Naive thymus-derived CD4-positive, alpha-beta T cell (primary cell): Measurements from ENCODE around the gene PPP2R1A. TPM values are rescaled to one million over a fixed set of nuclear protein-coding genes. Genes with fewer than 3 reads are reported as not detected.

ENCODE experiments used
- ATAC-seq: fragments of 150-1000 bp; cut with Tn5 transposase; 2 replicates; pipeline ENCODE4 v1.10.0; 2021; ENCODE audit warnings: mild to moderate bottlenecking, moderate library complexity
- CTCF ChIA-PET: fragments of 350-600 bp; sonication (Branson Sonifier 250); formaldehyde crosslinking; loops from one replicate; lab custom pipeline; 2021; ENCODE audit warnings: antibody characterized with exemption; lab: Charles Lee
- POLR2A ChIA-PET: fragments of 350-600 bp; sonication (Branson Sonifier 250); formaldehyde crosslinking; loops from one replicate; lab custom pipeline; 2021; ENCODE audit warnings: antibody characterized with exemption, inconsistent platforms; lab: Charles Lee
- DNase-seq, 9 donors: peaks; one replicate each; pipeline versions ENCODE4 v3.0.0 to v3.0.0-alpha.2; 2020 to 2022; ENCODE audit warnings: mixed read lengths in 1 of 9
- H3K27ac ChIP-seq: one replicate; pipeline ENCODE4 v1.7.0; 2013; ENCODE audit warnings: mild to moderate bottlenecking, low read depth, low read length, moderate library complexity
- H3K27me3 ChIP-seq, 2 donors: one replicate each; pipeline ENCODE4 v1.7.0; 2013; ENCODE audit warnings: low read length in 2 of 2, mild to moderate bottlenecking in 2 of 2, moderate library complexity in 2 of 2; ENCODE audit not compliant: control insufficient read depth in 2 of 2, insufficient read depth in 2 of 2
- H3K36me3 ChIP-seq, 3 experiments: 1 replicate in 2 of 3; 2 replicates in 1 of 3; pipeline ENCODE4 v1.7.0; 2013; ENCODE audit warnings: low read length in 3 of 3, mild to moderate bottlenecking in 3 of 3, moderate library complexity in 1 of 3; ENCODE audit not compliant: insufficient read depth in 3 of 3, control insufficient read depth in 2 of 3
- H3K4me1 ChIP-seq, 2 donors: one replicate each; pipeline ENCODE4 v1.7.0; 2013; ENCODE audit warnings: low read length in 2 of 2, mild to moderate bottlenecking in 2 of 2, moderate library complexity in 1 of 2; ENCODE audit not compliant: control insufficient read depth in 2 of 2, insufficient read depth in 2 of 2
- H3K4me3 ChIP-seq: 2 replicates; pipeline ENCODE4 v1.7.0; 2013; ENCODE audit warnings: mild to moderate bottlenecking, low read length
- H3K9me3 ChIP-seq, 3 experiments: 1 replicate in 2 of 3; 2 replicates in 1 of 3; pipeline ENCODE4 v1.7.0; 2013; ENCODE audit warnings: low read length in 3 of 3; ENCODE audit not compliant: control insufficient read depth in 2 of 3
- H3K27ac Mint-ChIP-seq, 9 donors: one replicate each; pipeline ENCODE4 v1.8.0; 2020 to 2022; ENCODE audit warnings: mixed read lengths in 9 of 9, mild to moderate bottlenecking in 8 of 9, moderate library complexity in 5 of 9, inconsistent platforms in 2 of 9
- H3K27me3 Mint-ChIP-seq, 5 donors: one replicate each; pipeline ENCODE4 v1.8.0; 2021 to 2022; ENCODE audit warnings: mixed read lengths in 5 of 5, mild to moderate bottlenecking in 1 of 5
- H3K36me3 Mint-ChIP-seq, 5 donors: one replicate each; pipeline ENCODE4 v1.8.0; 2020 to 2022; ENCODE audit warnings: mixed read lengths in 5 of 5, mild to moderate bottlenecking in 3 of 5, inconsistent platforms in 1 of 5
- H3K4me1 Mint-ChIP-seq, 7 donors: one replicate each; pipeline ENCODE4 v1.8.0; 2020 to 2022; ENCODE audit warnings: mixed read lengths in 7 of 7, mild to moderate bottlenecking in 3 of 7, inconsistent platforms in 1 of 7
- H3K4me3 Mint-ChIP-seq, 10 donors: one replicate each; pipeline ENCODE4 v1.8.0; 2020 to 2022; ENCODE audit warnings: mild to moderate bottlenecking in 10 of 10, mixed read lengths in 10 of 10, moderate library complexity in 6 of 10, inconsistent platforms in 2 of 10
- H3K9me3 Mint-ChIP-seq, 11 donors: one replicate each; pipeline ENCODE4 v1.8.0; 2020 to 2022; ENCODE audit warnings: mixed read lengths in 11 of 11, mild to moderate bottlenecking in 4 of 11, inconsistent platforms in 1 of 11, moderate library complexity in 1 of 11
- intact Hi-C, 2 donors: fragments of 100-400 bp; cut with micrococcal nuclease; formaldehyde crosslinking; loops; one replicate each; pipeline ENCODE4 v1.15.1; 2023
- polyA plus RNA-seq, 2 donors: library from polyadenylated mRNA; unstranded; fragments of 300-500 nt; fragmentation: Illumina TruSeq; gene quantifications; one replicate each; pipeline ENCODE4 v1.2.3, GENCODE V29; 2021
- total RNA-seq, 6 experiments: library from RNA in 5 of 6; stranded (reverse) in 5 of 6; gene quantifications; 1 replicate in 5 of 6; 2 replicates in 1 of 6; pipeline ENCODE4 v1.2.3 and lab custom pipeline; 2021 to 2026

The PPP2R1A gene
- total and polyA plus RNA-seq, 7 experiments from 2014 or later, result 148 to 215 (median 165) TPM

- no peaks in the 10 kb centered on the region for H3K27me3 ChIP-seq
- peak within 1 kb of the TSS; percentile 94 to 100 (median 96) for H3K4me3 Mint-ChIP-seq
- H3K9me3 ChIP-seq, result peaks cover 0 to 22% (median 9%) of the 10 kb centered on the region in 3 experiments
- H3K36me3 ChIP-seq, result peaks cover 0 to 40% (median 13%) of the 10 kb centered on the region in 3 experiments
- H3K36me3 Mint-ChIP-seq, result peaks cover 28 to 45% (median 44%) of the 10 kb centered on the region in 5 donors
- no peaks in the 10 kb centered on the region for H3K27me3 Mint-ChIP-seq
- H3K9me3 Mint-ChIP-seq, result peaks cover 7 to 55% (median 32%) of the 10 kb centered on the region in 11 donors
- ChIA-PET CTCF (no interaction called here), POLR2A (interaction anchor here (0.8 to 1.6 kb wide), 3 partner anchors 9 to 183 kb away, joined by 3 to 5 read pairs (median 3); partner anchors contain the start of gene ZNF578)
- H3K27ac ChIP-seq, result peak within 1 kb of the TSS; percentile 93
- ATAC-seq (peak; percentile 100), DNase-seq (peak; percentile 94 to 97 (median 96))
- intact Hi-C loops, result loop anchor here (1.0 to 10.0 kb wide), 23 partner anchors 28 to 1064 kb away; partner anchors contain the start of genes ZNF480 (in 2 of the 2), ZNF616 (in 2 of the 2), PPP2R1A (in 1 of the 2) and ZNF160 (in 1 of the 2)
- peak within 1 kb of the TSS; percentile 87 to 97 (median 95) for H3K27ac Mint-ChIP-seq
- peaks cover 20 to 53% (median 45%) of the 10 kb centered on the region in 7 donors for H3K4me1 Mint-ChIP-seq
- peak within 1 kb of the TSS; percentile 94 for H3K4me3 ChIP-seq
- H3K4me1 ChIP-seq, result peaks cover 15 to 16% of the 10 kb centered on the region in 2 donors
Measured at GRCh38 chr19:52269338-52270261, 79.7 kb downstream of the PPP2R1A start, which contains the start of gene ZNF766. TSS of gene ZNF766 (plus strand) at chr19:52269587. CDS start at chr19:52269614, 27 bp downstream.

- Histone ChIP-seq H3K9me3 (peaks cover 0 to 27% (median 9%) of the 10 kb centered on the region in 3 experiments), H3K4me3 (peak overlapping the region; percentile 94), H3K27ac (peak overlapping the region; percentile 93), H3K36me3 (peaks cover 0 to 44% (median 13%) of the 10 kb centered on the region in 3 experiments), H3K27me3 (no peaks in the 10 kb centered on the region), H3K4me1 (peaks cover 15 to 16% of the 10 kb centered on the region in 2 donors)
- peaks cover 20 to 57% (median 45%) of the 10 kb centered on the region in 7 donors for H3K4me1 Mint-ChIP-seq
- ChIA-PET CTCF (interaction anchor here (0.7 kb wide), 1 partner anchor 128 kb away, joined by 3 read pairs; no protein-coding TSS in a partner anchor), POLR2A (interaction anchor here (0.6 to 1.6 kb wide), 3 partner anchors 9 to 415 kb away, joined by 3 to 5 read pairs (median 3); partner anchors contain the start of gene ZNF578)
- no peaks in the 10 kb centered on the region for H3K27me3 Mint-ChIP-seq
- intact Hi-C loops, result loop anchor here in 1 of 2 donors (5.0 kb wide), 1 partner anchor 127 kb away; the partner anchor contains the start of gene ZNF528
- ATAC-seq (no peak), DNase-seq (peak in 5 of 9 donors; percentile 6 to 29 (median 27))
- H3K27ac Mint-ChIP-seq, result peak overlapping the region; percentile 87 to 97 (median 95)
- H3K9me3 Mint-ChIP-seq, result peaks cover 7 to 60% (median 37%) of the 10 kb centered on the region in 11 donors
- peaks cover 28 to 52% (median 50%) of the 10 kb centered on the region in 5 donors for H3K36me3 Mint-ChIP-seq
- H3K4me3 Mint-ChIP-seq, result peak overlapping the region; percentile 94 to 100 (median 96)
Measured at GRCh38 chr19:52270266-52270885, 80.5 kb downstream of the PPP2R1A start.

GRCh38 chr19:52273301-52273700 is 83.4 kb downstream of the PPP2R1A start:
- H3K27me3 Mint-ChIP-seq, result no peaks in the 10 kb centered on the region
- H3K9me3 Mint-ChIP-seq, result peaks cover 7 to 89% (median 60%) of the 10 kb centered on the region in 11 donors
- intact Hi-C loops, result loop anchor here in 1 of 2 donors (5.0 kb wide), 1 partner anchor 124 kb away; the partner anchor contains the start of gene ZNF528
- peaks cover 32 to 80% (median 77%) of the 10 kb centered on the region in 5 donors for H3K36me3 Mint-ChIP-seq
- H3K36me3 ChIP-seq, result peaks cover 0 to 72% (median 16%) of the 10 kb centered on the region in 3 experiments
- H3K27ac ChIP-seq, result no peak overlapping the region
- H3K9me3 ChIP-seq, result peaks cover 0 to 56% (median 17%) of the 10 kb centered on the region in 3 experiments
- H3K4me1 Mint-ChIP-seq, result peaks cover 24 to 67% (median 47%) of the 10 kb centered on the region in 7 donors
- no peak for ATAC-seq
- ChIA-PET POLR2A (interaction anchor here (1.4 kb wide), 1 partner anchor 96 kb away, joined by 4 read pairs; the partner anchor contains the start of gene ZNF880), CTCF (no interaction called here)
- H3K4me1 ChIP-seq, result peaks cover 15 to 19% of the 10 kb centered on the region in 2 donors
- no peaks in the 10 kb centered on the region for H3K27me3 ChIP-seq
- H3K27ac Mint-ChIP-seq, result peak overlapping the region in 1 of 9 donors; percentile 21
- H3K4me3 ChIP-seq, result no peak overlapping the region
- no peak for DNase-seq
- H3K4me3 Mint-ChIP-seq, result peak overlapping the region in 6 of 10 donors; percentile 30 to 59 (median 48)

GRCh38 chr19:52274191-52274590 is 84.3 kb downstream of the PPP2R1A start:
- H3K4me3 ChIP-seq, result no peak overlapping the region

GRCh38 chr19:52275988-52276387 is 86.1 kb downstream of the PPP2R1A start:
- POLR2A ChIA-PET, result no interaction called here
- H3K9me3 Mint-ChIP-seq, result peaks cover 7 to 96% (median 70%) of the 10 kb centered on the region in 11 donors
- peaks cover 0 to 76% (median 28%) of the 10 kb centered on the region in 3 experiments for H3K9me3 ChIP-seq
- ATAC-seq, result no peak
- CTCF ChIA-PET, result no interaction called here
- peaks cover 3 to 8% of the 10 kb centered on the region in 2 donors for H3K4me1 ChIP-seq
- peaks cover 12 to 60% (median 40%) of the 10 kb centered on the region in 7 donors for H3K4me1 Mint-ChIP-seq
- H3K27ac Mint-ChIP-seq, result no peak overlapping the region
- H3K27me3 ChIP-seq, result no peaks in the 10 kb centered on the region
- H3K36me3 ChIP-seq, result peaks cover 0 to 77% (median 16%) of the 10 kb centered on the region in 3 experiments
- no peak overlapping the region for H3K27ac ChIP-seq
- H3K4me3 Mint-ChIP-seq, result peak overlapping the region in 2 of 10 donors; percentile 3 to 40
- H3K36me3 Mint-ChIP-seq, result peaks cover 27 to 84% (median 82%) of the 10 kb centered on the region in 5 donors
- H3K27me3 Mint-ChIP-seq, result no peaks in the 10 kb centered on the region
- H3K4me3 ChIP-seq, result no peak overlapping the region
- no peak for DNase-seq
- intact Hi-C loops, result no loop called here

More at GRCh38 chr19:52274191-52274590, 84.3 kb downstream of the PPP2R1A start:
- Histone ChIP-seq H3K27me3 (no peaks in the 10 kb centered on the region), H3K9me3 (peaks cover 0 to 65% (median 26%) of the 10 kb centered on the region in 3 experiments), H3K27ac (no peak overlapping the region), H3K4me1 (peaks cover 10 to 15% of the 10 kb centered on the region in 2 donors), H3K36me3 (peaks cover 0 to 79% (median 16%) of the 10 kb centered on the region in 3 experiments)
- Mint-ChIP-seq H3K36me3 (peaks cover 36 to 89% (median 86%) of the 10 kb centered on the region in 5 donors), H3K27ac (peak overlapping the region in 1 of 9 donors; percentile 72), H3K9me3 (peaks cover 12 to 96% (median 69%) of the 10 kb centered on the region in 11 donors), H3K27me3 (no peaks in the 10 kb centered on the region), H3K4me1 (peaks cover 24 to 72% (median 49%) of the 10 kb centered on the region in 7 donors), H3K4me3 (peak overlapping the region in 7 of 10 donors; percentile 7 to 67 (median 44))
- CTCF ChIA-PET, result no interaction called here
- no peak for DNase-seq
- POLR2A ChIA-PET, result interaction anchor here (1.1 to 1.4 kb wide), 2 partner anchors 24 to 96 kb away, joined by 4 read pairs; partner anchors contain the start of gene ZNF880
- ATAC-seq, result no peak
- intact Hi-C loops, result loop anchor here in 1 of 2 donors (5.0 kb wide), 1 partner anchor 123 kb away; the partner anchor contains the start of gene ZNF528
